OCI-LY7 (cell line): ENCODE results near the gene TEKT2. TPM values are rescaled to one million over a fixed set of nuclear protein-coding genes. Genes with fewer than 3 reads are reported as not detected.

ENCODE experiments used
- BruUV-seq: library from RNA; stranded (reverse); fragments of 400-500 nt; replicated peaks from 2 replicates; lab custom pipeline; 2021; lab: Mats Ljungman, UMichigan
- CTCF ChIA-PET: fragments of 300-600 bp; sonication (Branson Sonifier 250); formaldehyde crosslinking; loops from one replicate; lab custom pipeline; 2022; ENCODE audit warnings: antibody characterized with exemption; ENCODE audit not compliant: unreplicated experiment; lab: Charles Lee
- POLR2A ChIA-PET: fragments of 300-600 bp; sonication (Branson Sonifier 250); formaldehyde crosslinking; loops from one replicate; lab custom pipeline; 2022; ENCODE audit warnings: antibody characterized with exemption; lab: Charles Lee
- DNase-seq: peaks from one replicate; pipeline ENCODE4 v3.0.0-alpha.2; 2015; ENCODE audit warnings: low spot score
- H2AFZ ChIP-seq: fragments of 200-600 bp; sonication (generic), shearing (Covaris generic); 2 replicates; pipeline ENCODE4 v1.6.1; 2014; ENCODE audit warnings: mild to moderate bottlenecking, antibody characterized with exemption, low read length, moderate library complexity
- H3K27ac ChIP-seq: fragments of 200-600 bp; sonication (generic); 2 replicates; pipeline ENCODE4 v1.5.1; 2014; ENCODE audit warnings: mixed run types, low read depth, mild to moderate bottlenecking, moderate library complexity, low read length, inconsistent platforms; ENCODE audit not compliant: poor library complexity, severe bottlenecking
- H3K36me3 ChIP-seq: fragments of 200-600 bp; sonication (generic); 2 replicates; pipeline ENCODE4 v1.6.1; 2014; ENCODE audit warnings: mild to moderate bottlenecking, antibody characterized with exemption, low read length, moderate library complexity, mixed read lengths; ENCODE audit not compliant: insufficient read depth
- H3K4me1 ChIP-seq: fragments of 200-600 bp; sonication (generic); 2 replicates; pipeline ENCODE4 v1.5.1; 2014; ENCODE audit warnings: mild to moderate bottlenecking, low read length; ENCODE audit not compliant: insufficient read depth, poor library complexity, severe bottlenecking
- H3K4me2 ChIP-seq: fragments of 200-600 bp; sonication (generic); 2 replicates; pipeline ENCODE4 v1.6.1; 2014; ENCODE audit warnings: mild to moderate bottlenecking, low read length
- H3K4me3 ChIP-seq: fragments of 200-600 bp; sonication (generic); 2 replicates; pipeline ENCODE4 v1.5.1; 2014; ENCODE audit warnings: mild to moderate bottlenecking, low read depth, low read length; ENCODE audit not compliant: poor library complexity, severe bottlenecking
- H3K79me2 ChIP-seq: fragments of 200-600 bp; sonication (generic); 2 replicates; pipeline ENCODE4 v1.6.1; 2016; ENCODE audit warnings: low read depth, mild to moderate bottlenecking, low read length, moderate library complexity, mixed read lengths; ENCODE audit not compliant: insufficient read depth
- H3K9me2 ChIP-seq: fragments of 200-600 bp; sonication (generic); 2 replicates; pipeline ENCODE4 v1.6.1; 2016; ENCODE audit warnings: mild to moderate bottlenecking, low read length, mixed read lengths; ENCODE audit not compliant: insufficient read depth
- H3K9me3 ChIP-seq: fragments of 200-600 bp; sonication (generic); 2 replicates; pipeline ENCODE4 v1.6.1; 2014; ENCODE audit warnings: mild to moderate bottlenecking, mixed run types, low read length, mixed read lengths
- H4K20me1 ChIP-seq: fragments of 200-600 bp; sonication (generic); 2 replicates; pipeline ENCODE4 v1.6.1; 2014; ENCODE audit warnings: mild to moderate bottlenecking, antibody characterized with exemption, low read length, moderate library complexity, mixed read lengths; ENCODE audit not compliant: insufficient read depth
- EZH2phosphoT487 ChIP-seq: fragments of 200-600 bp; sonication (generic); IDR thresholded peaks from 2 replicates; pipeline ENCODE4 v1.6.1; 2018; ENCODE audit warnings: low read depth, borderline replicate concordance, mild to moderate bottlenecking, mixed run types, antibody characterized with exemption, low read length, moderate library complexity, mixed read lengths
- intact Hi-C: fragments of 100-400 bp; cut with micrococcal nuclease; formaldehyde crosslinking; loops from one replicate; pipeline ENCODE4 v1.10.0; 2022; ENCODE audit not compliant: unreplicated experiment
- total RNA-seq, 2 experiments: library from RNA; depleted of rRNA in 1 of 2; stranded (reverse); fragments of >200 nt in 1 of 2; shearing (Covaris generic) in 1 of 2; gene quantifications; 2 replicates each; pipeline ENCODE4 v1.2.3, GENCODE V29; 2014 to 2022
- TF ChIP-seq, protein P1 (sequence below): fragments of 200-600 bp; sonication (generic); conservative IDR thresholded peaks from 2 replicates; pipeline ENCODE4 v1.5.1; 2014; ENCODE audit warnings: mild to moderate bottlenecking, antibody characterized with exemption, low read length, moderate library complexity, mixed read lengths

The TEKT2 gene
- total RNA-seq, 2 experiments from 2014 or later: not detected

DNA sequence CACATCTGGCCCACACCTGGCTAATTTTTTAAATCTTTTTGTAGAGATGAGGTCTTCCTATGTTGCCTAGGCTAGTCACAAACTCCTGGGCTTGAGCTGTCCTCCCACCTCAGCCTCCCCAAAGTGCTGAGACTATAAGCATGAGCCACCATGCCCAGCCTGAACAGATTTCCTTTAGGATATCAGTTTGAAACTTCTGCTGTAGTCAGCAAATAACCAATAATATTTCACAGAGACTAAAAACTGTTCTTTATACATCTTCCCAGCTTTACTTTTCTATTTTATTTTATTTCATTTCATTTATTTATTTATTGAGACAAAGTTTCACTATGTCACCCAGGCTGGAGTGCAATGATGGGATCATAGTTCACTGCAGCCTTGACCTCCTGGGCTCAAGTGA, 29.9 kb upstream of the TEKT2 start:
- no peaks in the 10 kb centered on the region for H3K9me3 ChIP-seq
- H3K4me3 ChIP-seq: no peak overlapping the region
- no TSS peak for BruUV-seq
- H3K79me2 ChIP-seq: no peaks in the 10 kb centered on the region
- 0 out of 2 replicates have a peak, but pooled peaks cover 4% of the 10 kb centered on the region for H3K36me3 ChIP-seq
- no peak overlapping the region for H2AFZ ChIP-seq
- DNase-seq: no peak
- H3K4me2 ChIP-seq: no peak overlapping the region
- ChIA-PET CTCF (no interaction called here), POLR2A (interaction anchor here (0.7 kb wide), 1 partner anchor 9 kb away, joined by 5 read pairs; no protein-coding TSS in a partner anchor)
- no peak overlapping the region for H3K27ac ChIP-seq
- no peaks in the 10 kb centered on the region for H3K9me2 ChIP-seq
- H3K4me1 ChIP-seq: no peaks in the 10 kb centered on the region
- intact Hi-C loops: no loop called here
- H4K20me1 ChIP-seq: no peaks in the 10 kb centered on the region
- TF ChIP-seq EZH2phosphoT487: no peak
- TF ChIP-seq, protein P1, sequence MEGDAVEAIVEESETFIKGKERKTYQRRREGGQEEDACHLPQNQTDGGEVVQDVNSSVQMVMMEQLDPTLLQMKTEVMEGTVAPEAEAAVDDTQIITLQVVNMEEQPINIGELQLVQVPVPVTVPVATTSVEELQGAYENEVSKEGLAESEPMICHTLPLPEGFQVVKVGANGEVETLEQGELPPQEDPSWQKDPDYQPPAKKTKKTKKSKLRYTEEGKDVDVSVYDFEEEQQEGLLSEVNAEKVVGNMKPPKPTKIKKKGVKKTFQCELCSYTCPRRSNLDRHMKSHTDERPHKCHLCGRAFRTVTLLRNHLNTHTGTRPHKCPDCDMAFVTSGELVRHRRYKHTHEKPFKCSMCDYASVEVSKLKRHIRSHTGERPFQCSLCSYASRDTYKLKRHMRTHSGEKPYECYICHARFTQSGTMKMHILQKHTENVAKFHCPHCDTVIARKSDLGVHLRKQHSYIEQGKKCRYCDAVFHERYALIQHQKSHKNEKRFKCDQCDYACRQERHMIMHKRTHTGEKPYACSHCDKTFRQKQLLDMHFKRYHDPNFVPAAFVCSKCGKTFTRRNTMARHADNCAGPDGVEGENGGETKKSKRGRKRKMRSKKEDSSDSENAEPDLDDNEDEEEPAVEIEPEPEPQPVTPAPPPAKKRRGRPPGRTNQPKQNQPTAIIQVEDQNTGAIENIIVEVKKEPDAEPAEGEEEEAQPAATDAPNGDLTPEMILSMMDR: no peak

DNA sequence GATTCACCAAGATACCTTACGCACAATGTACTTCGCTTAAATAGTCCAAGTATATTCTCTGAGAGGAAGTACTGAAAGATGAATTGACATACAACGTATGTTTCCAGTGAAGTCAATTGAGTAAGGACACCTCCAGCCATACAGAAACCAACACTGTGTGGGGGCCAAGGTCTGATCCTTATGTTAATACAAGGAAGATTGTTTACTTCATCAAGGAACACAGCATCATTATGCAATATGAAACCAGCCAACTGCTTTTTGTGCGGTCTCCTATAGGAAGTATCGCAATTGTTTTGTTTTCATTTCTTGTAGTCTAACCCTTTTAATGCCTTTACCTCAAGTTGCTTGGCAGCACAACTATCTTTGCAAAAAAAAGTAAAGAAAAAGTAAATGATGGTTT, 28.2 kb upstream of the TEKT2 start:
- ChIA-PET POLR2A (no interaction called here), CTCF (no interaction called here)
- TF ChIP-seq, protein P1: no peak
- no peak for TF ChIP-seq EZH2phosphoT487
- H3K4me1 ChIP-seq: no peaks in the 10 kb centered on the region
- intact Hi-C loops: no loop called here
- H3K9me2 ChIP-seq: no peaks in the 10 kb centered on the region
- no peak overlapping the region for H3K4me2 ChIP-seq
- H2AFZ ChIP-seq: no peak overlapping the region
- H3K4me3 ChIP-seq: no peak overlapping the region
- no TSS peak for BruUV-seq
- no peaks in the 10 kb centered on the region for H4K20me1 ChIP-seq
- H3K9me3 ChIP-seq: no peaks in the 10 kb centered on the region
- DNase-seq: no peak
- H3K27ac ChIP-seq: no peak overlapping the region
- H3K79me2 ChIP-seq: no peaks in the 10 kb centered on the region
- 0 out of 2 replicates have a peak, but pooled peaks cover 4% of the 10 kb centered on the region for H3K36me3 ChIP-seq

DNA sequence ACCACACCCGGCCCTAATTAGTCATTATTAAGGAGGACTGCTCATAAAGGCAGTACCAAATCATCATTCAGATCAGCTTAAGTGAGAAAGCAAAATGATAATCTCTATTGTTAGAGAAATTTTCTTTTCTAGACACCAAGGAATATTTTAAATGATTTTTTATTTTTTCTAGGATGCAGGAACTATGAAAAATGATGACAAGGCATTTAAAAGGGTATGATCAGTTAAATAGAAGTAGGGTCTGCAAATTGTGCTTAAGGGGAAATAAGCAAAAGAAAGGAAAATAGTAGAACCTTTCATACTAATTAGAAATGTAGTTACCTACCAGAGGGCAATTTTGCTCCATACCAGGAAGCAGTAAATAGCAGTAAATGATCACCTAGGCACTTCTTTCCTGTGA, 21.6 kb upstream of the TEKT2 start:
- ChIA-PET POLR2A (interaction anchor here (0.7 kb wide), 1 partner anchor 188 kb away, joined by 3 read pairs; no protein-coding TSS in a partner anchor), CTCF (no interaction called here)
- Histone ChIP-seq H4K20me1 (no peaks in the 10 kb centered on the region), H3K36me3 (no peaks in the 10 kb centered on the region), H3K4me1 (no peaks in the 10 kb centered on the region), H3K4me2 (no peak overlapping the region), H3K9me3 (no peaks in the 10 kb centered on the region), H2AFZ (no peak overlapping the region), H3K27ac (no peak overlapping the region), H3K9me2 (no peaks in the 10 kb centered on the region), H3K4me3 (no peak overlapping the region), H3K79me2 (no peaks in the 10 kb centered on the region)
- TF ChIP-seq, protein P1: no peak
- TF ChIP-seq EZH2phosphoT487: no peak
- no peak for DNase-seq
- intact Hi-C loops: no loop called here
- no TSS peak for BruUV-seq
